GM12865 (cell line): Measurements from ENCODE around the gene CDA.
"Not testable (repeated sequence)": the region's sequence is repeated elsewhere in the genome, so short reads cannot be mapped to it uniquely, and the experiment has no call there.

ENCODE experiments used
- DNase-seq: peaks from one replicate; pipeline ENCODE4 v3.0.0; 2010; ENCODE audit warnings: low read depth
- H3K4me3 ChIP-seq: 2 replicates; pipeline ENCODE4 v1.5.1; 2011; ENCODE audit warnings: mild to moderate bottlenecking, low read depth, low read length, control low read depth
- CTCF ChIP-seq: IDR thresholded peaks from 2 replicates; pipeline ENCODE4 v1.5.1; 2011; ENCODE audit warnings: low read length, control low read depth, low read depth, inconsistent platforms; ENCODE audit not compliant: insufficient read depth; ENCODE audit errors: missing control alignments

Gene CDA

GRCh38 chr1:20604678-20605077 lies 15.8 kb downstream of the CDA start:
- H3K4me3 ChIP-seq = no peak overlapping the region
- DNase-seq = no peak
- no peak for TF ChIP-seq CTCF

- H3K4me3 ChIP-seq, DNase-seq: not testable (repeated sequence)
Measured at GRCh38 chr1:20606801-20607570, 18.1 kb downstream of the CDA start.

- TF ChIP-seq CTCF = no peak
- no peak overlapping the region for H3K4me3 ChIP-seq
- no peak for DNase-seq
Measured at GRCh38 chr1:20609541-20609940, 20.6 kb downstream of the CDA start.

GRCh38 chr1:20610970-20611369 lies 22.1 kb downstream of the CDA start:
- no peak overlapping the region for H3K4me3 ChIP-seq
- TF ChIP-seq CTCF = no peak
- no peak for DNase-seq

GRCh38 chr1:20611652-20612051 lies 22.8 kb downstream of the CDA start:
- no peak for TF ChIP-seq CTCF
- no peak overlapping the region for H3K4me3 ChIP-seq
- no peak for DNase-seq

- DNase-seq = no peak
- H3K4me3 ChIP-seq = no peak overlapping the region
- TF ChIP-seq CTCF = no peak
Measured at GRCh38 chr1:20612221-20612746, 23.4 kb downstream of the CDA start.

GRCh38 chr1:20614131-20614579 lies 25.3 kb downstream of the CDA start:
- DNase-seq = no peak
- no peak for TF ChIP-seq CTCF
- no peak overlapping the region for H3K4me3 ChIP-seq
